ENCODE results near the gene SAFB2. TPM values are rescaled to one million over a fixed set of nuclear protein-coding genes. Genes with fewer than 3 reads are reported as not detected.

SAFB2 gene
- total and polyA plus RNA-seq, 2 donors (not counting 1 experiment from before 2014, with no cell fraction given): 76.5 to 242 TPM

- Histone ChIP-seq H3K4me2 (replicated peaks; ENCODE audit: low read depth, low read length, poor library complexity, severe bottlenecking) (no peak overlapping the region), H3K27ac (ENCODE audit: low read length in 2 of 2) (no peak overlapping the region), H2AFZ (ENCODE audit: insufficient read depth, low read depth, low read length, poor library complexity, severe bottlenecking) (no peak overlapping the region), H3K9me3 (ENCODE audit: control extremely low read depth in 1 of 3, control insufficient read depth in 2 of 3, insufficient read depth in 1 of 3, low read length in 2 of 3) (peaks cover 0 to 26% (median 0%) of the 10 kb centered on the region in 3 donors), H4K20me1 (ENCODE audit: control insufficient read depth, insufficient read depth, low read length, poor library complexity, severe bottlenecking) (no peaks in the 10 kb centered on the region), H3K9ac (ENCODE audit: low read length) (no peak overlapping the region), H3K79me2 (ENCODE audit: control insufficient read depth, insufficient read depth, low read length) (no peaks in the 10 kb centered on the region), H3K36me3 (replicated peaks in 1 of 2; ENCODE audit: control extremely low read depth in 1 of 2, control insufficient read depth in 1 of 2, extremely low read depth in 1 of 2, insufficient read depth in 2 of 2, low read length in 1 of 2) (no peaks in the 10 kb centered on the region), H3K4me1 (ENCODE audit: control insufficient read depth in 2 of 2, insufficient read depth in 2 of 2, low read length in 2 of 2) (peaks cover 0 to 3% of the 10 kb centered on the region in 2 donors), H3K4me3 (ENCODE audit: control extremely low read depth in 1 of 5, extremely low read depth in 1 of 5, insufficient read depth in 1 of 5, low read depth in 2 of 5, low read length in 4 of 5) (no peak overlapping the region), H3K27me3 (replicated peaks in 1 of 4; ENCODE audit: control extremely low read depth in 1 of 4, control insufficient read depth in 3 of 4, insufficient read depth in 4 of 4, low read length in 3 of 4) (peaks cover 0 to 27% (median 17%) of the 10 kb centered on the region in 4 experiments)
- intact Hi-C loops (cut with micrococcal nuclease): no loop called here
- WGBS (ENCODE audit: insufficient coverage): 26% methylated on average over 39 of the region's 40 CpGs
- POLR2A ChIA-PET: no interaction called here
- no peak for DNase-seq
- no peak overlapping the region for H3K27ac Mint-ChIP-seq
- H3K4me3 Mint-ChIP-seq: no peak overlapping the region
- CTCF ChIA-PET: no interaction called here
- H3K27me3 Mint-ChIP-seq: peaks cover 5% of the 10 kb centered on the region
- no peaks in the 10 kb centered on the region for H3K4me1 Mint-ChIP-seq
- ATAC-seq (ENCODE audit: low read depth): no peak
- peaks cover 3% of the 10 kb centered on the region for H3K9me3 Mint-ChIP-seq (ENCODE audit: insufficient read depth)
- TF ChIP-seq CTCF (IDR thresholded peaks at IDR 0.05): no peak
These were observed 54.6 kb downstream of the SAFB2 start for GRCh38 chr19:5567970-5568407.

- TF ChIP-seq CTCF (IDR thresholded peaks at IDR 0.05) (no peak), EZH2 (IDR thresholded peaks at IDR 0.05; ENCODE audit: borderline replicate concordance, insufficient read depth, low read depth, low read length, poor library complexity, severe bottlenecking) (no peak)
- Histone ChIP-seq H3K27ac (ENCODE audit: low read length in 2 of 2) (no peak within 1 kb of the TSS), H3K4me3 (ENCODE audit: control extremely low read depth in 1 of 5, extremely low read depth in 1 of 5, insufficient read depth in 1 of 5, low read depth in 2 of 5, low read length in 4 of 5) (no peak within 1 kb of the TSS), H3K4me1 (ENCODE audit: control insufficient read depth in 2 of 2, insufficient read depth in 2 of 2, low read length in 2 of 2) (peaks cover 0 to 3% of the 10 kb centered on the region in 2 donors), H2AFZ (ENCODE audit: insufficient read depth, low read depth, low read length, poor library complexity, severe bottlenecking) (no peak within 1 kb of the TSS), H3K9me3 (ENCODE audit: control extremely low read depth in 1 of 3, control insufficient read depth in 2 of 3, insufficient read depth in 1 of 3, low read length in 2 of 3) (peaks cover 0 to 26% (median 0%) of the 10 kb centered on the region in 3 donors), H3K4me2 (replicated peaks; ENCODE audit: low read depth, low read length, poor library complexity, severe bottlenecking) (no peak within 1 kb of the TSS), H3K79me2 (ENCODE audit: control insufficient read depth, insufficient read depth, low read length) (no peaks in the 10 kb centered on the region), H3K27me3 (replicated peaks in 1 of 4; ENCODE audit: control extremely low read depth in 1 of 4, control insufficient read depth in 3 of 4, insufficient read depth in 4 of 4, low read length in 3 of 4) (peaks cover 0 to 30% (median 17%) of the 10 kb centered on the region in 4 experiments), H3K36me3 (replicated peaks in 1 of 2; ENCODE audit: control extremely low read depth in 1 of 2, control insufficient read depth in 1 of 2, extremely low read depth in 1 of 2, insufficient read depth in 2 of 2, low read length in 1 of 2) (no peaks in the 10 kb centered on the region), H3K9ac (ENCODE audit: low read length) (no peak within 1 kb of the TSS), H4K20me1 (ENCODE audit: control insufficient read depth, insufficient read depth, low read length, poor library complexity, severe bottlenecking) (no peaks in the 10 kb centered on the region)
- Mint-ChIP-seq H3K27ac (no peak within 1 kb of the TSS), H3K4me3 (no peak within 1 kb of the TSS), H3K4me1 (no peaks in the 10 kb centered on the region), H3K9me3 (ENCODE audit: insufficient read depth) (peaks cover 3% of the 10 kb centered on the region), H3K27me3 (peaks cover 10% of the 10 kb centered on the region)
- no peak for DNase-seq
- intact Hi-C loops (cut with micrococcal nuclease): no loop called here
- ChIA-PET CTCF (no interaction called here), POLR2A (no interaction called here)
- 21% methylated on average over 54 of the region's 63 CpGs for WGBS (ENCODE audit: insufficient coverage)
- ATAC-seq (ENCODE audit: low read depth): no peak
These were observed 55.1 kb downstream of the SAFB2 start, which contains the start of gene TINCR for GRCh38 chr19:5567360-5567969. Gene TINCR (minus strand): TSS chr19:5567953.

Measured in B cell (primary cell).